A673 (cell line): ENCODE measurements around the gene RBFOX1.

ENCODE experiments used
- EZH2 ChIP-seq: fragments of 200-600 bp; sonication (generic); IDR thresholded peaks from 2 replicates; pipeline ENCODE4 v1.6.1; 2017; ENCODE audit warnings: borderline replicate concordance, low read depth, mild to moderate bottlenecking, mixed read lengths, antibody characterized with exemption, low read length; ENCODE audit not compliant: poor library complexity, severe bottlenecking
- TF ChIP-seq, protein P1 (sequence below): fragments of 300-800, 200-600 bp; sonication (generic); conservative IDR thresholded peaks from 2 replicates; pipeline ENCODE4 v1.5.1; 2017; ENCODE audit warnings: low read depth, mild to moderate bottlenecking, antibody characterized with exemption, low read length, moderate library complexity, mixed read lengths

DNA sequence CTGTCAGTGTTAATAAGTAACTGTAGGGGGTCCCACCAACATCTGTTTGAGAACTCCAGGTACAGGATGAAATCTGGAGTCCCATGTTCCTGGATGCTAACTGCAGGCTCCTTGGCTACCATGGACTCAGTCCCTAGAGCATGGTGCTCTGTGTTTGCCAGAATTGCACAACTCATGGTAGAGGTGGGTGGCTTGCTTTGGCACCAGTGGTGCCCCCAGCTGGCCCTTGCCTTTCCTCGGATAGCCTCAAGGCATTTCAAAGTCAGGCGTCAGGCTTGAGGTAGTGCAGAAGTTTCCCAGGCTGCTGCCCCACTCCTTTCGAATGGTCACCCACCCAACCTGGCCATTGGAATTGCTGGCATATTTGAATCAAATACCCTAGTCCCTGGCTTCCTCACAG, 179.9 kb downstream of the RBFOX1 start:
- TF ChIP-seq, protein P1, sequence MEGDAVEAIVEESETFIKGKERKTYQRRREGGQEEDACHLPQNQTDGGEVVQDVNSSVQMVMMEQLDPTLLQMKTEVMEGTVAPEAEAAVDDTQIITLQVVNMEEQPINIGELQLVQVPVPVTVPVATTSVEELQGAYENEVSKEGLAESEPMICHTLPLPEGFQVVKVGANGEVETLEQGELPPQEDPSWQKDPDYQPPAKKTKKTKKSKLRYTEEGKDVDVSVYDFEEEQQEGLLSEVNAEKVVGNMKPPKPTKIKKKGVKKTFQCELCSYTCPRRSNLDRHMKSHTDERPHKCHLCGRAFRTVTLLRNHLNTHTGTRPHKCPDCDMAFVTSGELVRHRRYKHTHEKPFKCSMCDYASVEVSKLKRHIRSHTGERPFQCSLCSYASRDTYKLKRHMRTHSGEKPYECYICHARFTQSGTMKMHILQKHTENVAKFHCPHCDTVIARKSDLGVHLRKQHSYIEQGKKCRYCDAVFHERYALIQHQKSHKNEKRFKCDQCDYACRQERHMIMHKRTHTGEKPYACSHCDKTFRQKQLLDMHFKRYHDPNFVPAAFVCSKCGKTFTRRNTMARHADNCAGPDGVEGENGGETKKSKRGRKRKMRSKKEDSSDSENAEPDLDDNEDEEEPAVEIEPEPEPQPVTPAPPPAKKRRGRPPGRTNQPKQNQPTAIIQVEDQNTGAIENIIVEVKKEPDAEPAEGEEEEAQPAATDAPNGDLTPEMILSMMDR = no peak
- TF ChIP-seq EZH2 = no peak
